GM18526 (cell line): Measurements from ENCODE around the gene HIVEP2.

Source experiments
- POLR2A ChIP-seq: IDR thresholded peaks from 3 replicates; pipeline ENCODE4 v1.6.1; 2011; ENCODE audit not compliant: insufficient read length; ENCODE audit errors: extremely low read depth

Gene HIVEP2

GRCh38 chr6:142878407-142878806 lies 66.6 kb downstream of the HIVEP2 start:
- TF ChIP-seq POLR2A, result no peak

GRCh38 chr6:142874676-142875075 lies 70.3 kb downstream of the HIVEP2 start:
- TF ChIP-seq POLR2A, result no peak

GRCh38 chr6:142872376-142872775 lies 72.6 kb downstream of the HIVEP2 start:
- no peak for TF ChIP-seq POLR2A

DNA sequence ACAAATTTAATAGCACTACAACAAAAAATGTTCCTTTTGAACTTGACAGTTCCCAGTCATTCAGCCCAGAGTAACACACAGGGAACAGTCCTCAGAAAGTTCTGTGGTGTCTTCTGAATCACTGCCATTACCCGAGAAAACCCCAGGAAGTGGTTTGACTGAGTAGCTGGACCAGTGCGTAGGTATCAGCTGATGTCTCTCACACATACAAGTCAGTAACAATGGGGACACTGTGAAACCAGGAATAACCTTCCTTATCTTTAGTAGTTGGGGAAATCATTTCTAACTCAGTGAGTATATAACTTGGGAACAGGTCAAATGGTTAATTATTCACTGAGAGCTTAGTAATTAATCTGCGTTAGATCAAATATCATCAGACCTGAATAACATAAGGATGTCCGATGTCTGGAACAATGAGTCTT lies 73.1 kb downstream of the HIVEP2 start:
- TF ChIP-seq POLR2A, result no peak

DNA sequence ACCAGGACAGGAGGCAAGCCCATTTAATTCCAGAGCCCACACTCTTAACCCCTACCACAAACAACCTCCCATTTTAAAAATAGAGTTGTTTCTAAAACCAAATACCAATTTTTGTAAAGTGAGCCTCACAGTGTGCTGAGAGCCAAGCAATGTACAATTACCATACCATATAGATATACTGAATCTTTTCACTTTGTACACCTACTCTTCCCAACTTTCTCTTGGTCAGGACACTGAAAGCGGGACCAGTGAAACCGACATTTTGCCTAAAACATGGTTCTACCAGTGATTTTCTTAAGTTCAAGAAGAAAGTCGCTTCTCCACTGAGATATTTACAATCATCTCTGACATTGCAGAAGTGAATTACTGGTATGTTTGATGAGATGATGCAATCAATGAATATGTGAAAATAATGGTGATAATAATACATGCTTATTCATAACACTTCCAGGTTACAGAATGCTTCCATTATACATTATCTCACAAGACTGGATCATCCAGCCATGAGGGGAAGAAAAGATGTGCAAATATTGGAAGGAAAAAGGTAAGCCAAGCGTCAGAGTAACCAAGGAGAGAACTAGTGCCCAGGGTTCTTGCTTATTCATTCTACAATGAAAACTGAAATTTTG lies 74.1 kb downstream of the HIVEP2 start:
- no peak for TF ChIP-seq POLR2A

- no peak for TF ChIP-seq POLR2A
Measured at GRCh38 chr6:142868917-142869316, 76.1 kb downstream of the HIVEP2 start.

GRCh38 chr6:142867988-142868812 lies 76.8 kb downstream of the HIVEP2 start:
- TF ChIP-seq POLR2A, result no peak

DNA sequence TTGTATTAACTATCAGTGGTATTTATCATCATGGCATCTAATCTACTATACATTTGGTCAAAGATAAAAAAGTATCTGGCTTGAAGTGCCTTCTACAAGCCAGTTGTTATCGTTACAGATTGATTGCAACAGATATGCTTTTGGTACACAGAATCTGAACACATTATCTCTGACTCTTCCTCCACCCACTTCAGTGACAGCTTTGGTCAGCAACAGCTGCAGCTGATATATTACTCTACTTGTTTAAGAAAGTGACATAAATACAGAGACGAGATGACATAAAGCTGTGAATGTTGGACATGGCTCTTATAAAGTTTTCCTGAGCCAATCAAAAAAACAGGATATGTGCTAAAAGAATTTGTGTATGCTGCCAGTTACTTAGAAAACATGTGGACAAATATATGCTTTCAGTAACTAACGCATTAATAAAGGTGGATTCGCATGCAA lies 77.6 kb downstream of the HIVEP2 start:
- TF ChIP-seq POLR2A, result no peak

- TF ChIP-seq POLR2A, result no peak
Measured at GRCh38 chr6:142863981-142864380, 81.0 kb downstream of the HIVEP2 start.

DNA sequence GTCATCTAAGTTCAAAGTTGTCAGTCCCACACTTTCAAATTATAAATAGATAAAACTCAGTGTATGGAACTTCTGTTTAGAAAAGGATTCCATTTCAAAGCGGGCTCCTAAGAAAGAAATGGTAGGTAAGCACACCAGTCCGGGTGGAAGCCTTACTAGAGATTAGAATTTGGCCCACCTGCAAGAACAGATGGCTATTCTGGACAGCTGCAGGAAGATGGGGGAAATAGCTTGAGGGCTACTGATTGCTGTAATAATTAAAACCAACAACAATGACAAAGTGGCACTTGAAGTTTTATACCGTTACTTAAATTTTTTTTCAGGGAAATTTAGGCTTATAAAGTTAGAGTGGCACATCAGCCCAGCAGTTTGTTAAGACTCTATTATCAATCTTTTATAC lies 83.3 kb downstream of the HIVEP2 start:
- TF ChIP-seq POLR2A, result no peak

GRCh38 chr6:142860498-142860897 lies 84.5 kb downstream of the HIVEP2 start:
- no peak for TF ChIP-seq POLR2A

DNA sequence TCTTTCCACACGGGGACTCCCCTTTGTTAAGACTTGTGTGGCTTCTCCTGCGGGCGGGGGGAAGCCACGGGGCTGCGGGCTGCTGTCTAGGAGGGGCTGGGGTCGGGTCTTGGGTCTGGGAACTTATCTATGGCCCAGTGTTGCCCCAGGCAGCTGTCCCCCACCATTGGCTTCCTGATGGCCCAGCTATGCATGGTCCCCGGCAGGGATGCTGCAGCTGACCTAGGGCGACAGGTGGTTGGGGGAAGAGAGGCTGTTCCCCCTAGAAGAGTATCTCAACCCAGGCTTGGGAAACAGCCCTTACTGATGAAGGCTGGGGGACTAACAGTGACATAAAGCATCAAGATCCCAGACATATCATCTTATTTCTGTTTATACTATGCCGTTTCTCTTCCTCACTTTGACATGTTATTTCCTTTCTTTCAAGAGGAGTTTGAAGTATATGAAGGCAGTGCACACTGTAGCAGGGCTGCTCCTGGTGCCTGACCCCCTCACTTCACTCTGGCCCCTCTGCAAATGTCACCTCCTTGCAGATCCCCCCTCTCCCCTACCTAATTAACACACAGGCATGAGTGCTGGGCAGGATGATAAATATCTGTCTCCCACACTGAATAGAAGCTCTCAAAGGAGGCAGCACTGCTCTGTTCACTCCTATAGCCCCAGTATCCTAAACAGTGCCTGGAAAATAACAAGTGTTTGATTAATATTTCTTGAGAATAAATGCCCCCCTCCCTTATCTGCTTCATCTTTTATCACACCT lies 87.0 kb downstream of the HIVEP2 start:
- no peak for TF ChIP-seq POLR2A

GRCh38 chr6:142857233-142857761 lies 87.7 kb downstream of the HIVEP2 start:
- TF ChIP-seq POLR2A, result no peak

GRCh38 chr6:142856624-142857232 lies 88.2 kb downstream of the HIVEP2 start:
- no peak for TF ChIP-seq POLR2A
